Brain microvascular endothelial cell (primary cell): ENCODE measurements around the gene FAM20C.

ENCODE experiments used
- DNase-seq: peaks from one replicate; pipeline ENCODE4 v3.0.0-alpha.2; 2020
- H3K27ac ChIP-seq: fragments of 250-450 bp; sonication (Bioruptor Pico); 2 replicates; pipeline ENCODE4 v1.5.1; 2020; ENCODE audit warnings: mild to moderate bottlenecking, moderate library complexity
- H3K27me3 ChIP-seq: fragments of 250-450 bp; sonication (Bioruptor Pico); replicated peaks from 2 replicates; pipeline ENCODE4 v1.5.1; 2020; ENCODE audit warnings: mild to moderate bottlenecking
- H3K36me3 ChIP-seq: fragments of 250-450 bp; sonication (Bioruptor Pico); replicated peaks from 2 replicates; pipeline ENCODE4 v1.5.1; 2020; ENCODE audit warnings: mild to moderate bottlenecking
- H3K4me3 ChIP-seq: 2 replicates; pipeline ENCODE4 v1.5.1; 2011; ENCODE audit warnings: low read depth, mild to moderate bottlenecking, control low read depth, low read length, moderate library complexity
- CTCF ChIP-seq: IDR thresholded peaks from 2 replicates; pipeline ENCODE4 v1.5.1; 2011; ENCODE audit warnings: low read depth, mild to moderate bottlenecking, moderate library complexity, low read length, control low read depth, inconsistent platforms; ENCODE audit errors: missing control alignments
- in situ Hi-C: cut with HindIII; loops from 2 replicates; pipeline ENCODE4 v1.10.0; 2017; ENCODE audit warnings: low sequenced_read_pairs, low pct_ligation_motif_present

FAM20C gene

GRCh38 chr7:152702-153391 is 39.5 kb upstream of the FAM20C start:
- Histone ChIP-seq H3K36me3 (no peaks in the 10 kb centered on the region), H3K27me3 (no peaks in the 10 kb centered on the region), H3K4me3 (no peak overlapping the region), H3K27ac (no peak overlapping the region)
- in situ Hi-C loops, result no loop called here
- DNase-seq, result no peak
- no peak for TF ChIP-seq CTCF

GRCh38 chr7:153604-154003 is 38.8 kb upstream of the FAM20C start:
- Histone ChIP-seq H3K4me3 (no peak overlapping the region), H3K36me3 (no peaks in the 10 kb centered on the region), H3K27me3 (no peaks in the 10 kb centered on the region), H3K27ac (no peak overlapping the region)
- no peak for DNase-seq
- in situ Hi-C loops, result no loop called here
- TF ChIP-seq CTCF, result no peak

- Histone ChIP-seq H3K4me3 (no peak overlapping the region), H3K27me3 (no peaks in the 10 kb centered on the region), H3K36me3 (no peaks in the 10 kb centered on the region), H3K27ac (no peak overlapping the region)
- TF ChIP-seq CTCF, result no peak
- DNase-seq, result no peak
- in situ Hi-C loops, result no loop called here
These were observed 38.1 kb upstream of the FAM20C start for GRCh38 chr7:154096-154799.

GRCh38 chr7:155469-155900 is 36.9 kb upstream of the FAM20C start:
- in situ Hi-C loops, result no loop called here
- Histone ChIP-seq H3K27ac (no peak overlapping the region), H3K27me3 (no peaks in the 10 kb centered on the region), H3K36me3 (no peaks in the 10 kb centered on the region), H3K4me3 (no peak overlapping the region)
- no peak for TF ChIP-seq CTCF
- DNase-seq, result no peak

GRCh38 chr7:156111-157007 is 36.0 kb upstream of the FAM20C start:
- Histone ChIP-seq H3K27ac (no peak overlapping the region), H3K36me3 (no peaks in the 10 kb centered on the region), H3K4me3 (no peak overlapping the region), H3K27me3 (no peaks in the 10 kb centered on the region)
- TF ChIP-seq CTCF, result no peak
- DNase-seq, result no peak
- in situ Hi-C loops, result no loop called here
